ENCODE data around the gene CCDC112.

CCDC112 gene

GRCh38 chr5:115342590-115343377 is 46.3 kb upstream of the CCDC112 start:
- H3K4me3 ChIP-seq (ENCODE audit: low read depth in 1 of 2, low read length in 2 of 2), result no peak overlapping the region
- no peak overlapping the region for H3K27ac ChIP-seq (ENCODE audit: low read length)
- H3K27me3 ChIP-seq (ENCODE audit: insufficient read depth, low read length, poor library complexity), result no peaks in the 10 kb centered on the region
- no peak overlapping the region for H3K9ac ChIP-seq (ENCODE audit: low read depth, low read length)
- no peaks in the 10 kb centered on the region for H3K4me1 ChIP-seq (ENCODE audit: insufficient read depth, low read length)
- no peak for DNase-seq
- ATAC-seq (ENCODE audit: insufficient read depth, low read depth), result no peak
- H3K79me2 ChIP-seq (ENCODE audit: insufficient read depth, low read length), result no peaks in the 10 kb centered on the region
- no peak overlapping the region for H2AFZ ChIP-seq (ENCODE audit: low read depth, low read length)
- no peaks in the 10 kb centered on the region for H4K20me1 ChIP-seq (ENCODE audit: insufficient read depth, low read length)
- no peak overlapping the region for H3K4me2 ChIP-seq (ENCODE audit: insufficient read depth, low read length)
- no peaks in the 10 kb centered on the region for H3K9me3 ChIP-seq (ENCODE audit: insufficient read depth, low read length, severe bottlenecking)
- no peaks in the 10 kb centered on the region for H3K36me3 ChIP-seq (ENCODE audit: insufficient read depth, low read length)
- no peak for TF ChIP-seq CTCF (IDR thresholded peaks at IDR 0.05; ENCODE audit: borderline replicate concordance, extremely low read depth, low read length, poor library complexity, severe bottlenecking)
- no peak for TF ChIP-seq EZH2 (IDR thresholded peaks at IDR 0.05; ENCODE audit: borderline replicate concordance, low read depth, low read length, severe bottlenecking)

- Histone ChIP-seq H3K36me3 (ENCODE audit: insufficient read depth, low read length) (no peaks in the 10 kb centered on the region), H3K79me2 (ENCODE audit: insufficient read depth, low read length) (no peaks in the 10 kb centered on the region), H3K4me3 (ENCODE audit: low read depth in 1 of 2, low read length in 2 of 2) (no peak overlapping the region), H3K9ac (ENCODE audit: low read depth, low read length) (no peak overlapping the region), H3K4me1 (ENCODE audit: insufficient read depth, low read length) (no peaks in the 10 kb centered on the region), H3K4me2 (ENCODE audit: insufficient read depth, low read length) (no peak overlapping the region), H3K9me3 (ENCODE audit: insufficient read depth, low read length, severe bottlenecking) (no peaks in the 10 kb centered on the region), H2AFZ (ENCODE audit: low read depth, low read length) (no peak overlapping the region), H3K27ac (ENCODE audit: low read length) (no peak overlapping the region), H3K27me3 (ENCODE audit: insufficient read depth, low read length, poor library complexity) (no peaks in the 10 kb centered on the region), H4K20me1 (ENCODE audit: insufficient read depth, low read length) (no peaks in the 10 kb centered on the region)
- DNase-seq, result no peak
- no peak for ATAC-seq (ENCODE audit: insufficient read depth, low read depth)
- TF ChIP-seq EZH2 (IDR thresholded peaks at IDR 0.05; ENCODE audit: borderline replicate concordance, low read depth, low read length, severe bottlenecking), result no peak
- TF ChIP-seq CTCF (IDR thresholded peaks at IDR 0.05; ENCODE audit: borderline replicate concordance, extremely low read depth, low read length, poor library complexity, severe bottlenecking), result no peak
These were observed 45.3 kb upstream of the CCDC112 start for GRCh38 chr5:115341745-115342144.

GRCh38 chr5:115338851-115339250 is 42.4 kb upstream of the CCDC112 start:
- no peak overlapping the region for H3K4me2 ChIP-seq (ENCODE audit: insufficient read depth, low read length)
- no peaks in the 10 kb centered on the region for H3K36me3 ChIP-seq (ENCODE audit: insufficient read depth, low read length)
- no peak overlapping the region for H3K4me3 ChIP-seq (ENCODE audit: low read depth in 1 of 2, low read length in 2 of 2)
- H3K79me2 ChIP-seq (ENCODE audit: insufficient read depth, low read length), result no peaks in the 10 kb centered on the region
- no peaks in the 10 kb centered on the region for H3K9me3 ChIP-seq (ENCODE audit: insufficient read depth, low read length, severe bottlenecking)
- H3K27me3 ChIP-seq (ENCODE audit: insufficient read depth, low read length, poor library complexity), result no peaks in the 10 kb centered on the region
- DNase-seq, result no peak
- no peak overlapping the region for H3K27ac ChIP-seq (ENCODE audit: low read length)
- H3K9ac ChIP-seq (ENCODE audit: low read depth, low read length), result no peak overlapping the region
- H3K4me1 ChIP-seq (ENCODE audit: insufficient read depth, low read length), result no peaks in the 10 kb centered on the region
- no peaks in the 10 kb centered on the region for H4K20me1 ChIP-seq (ENCODE audit: insufficient read depth, low read length)
- no peak for ATAC-seq (ENCODE audit: insufficient read depth, low read depth)
- no peak overlapping the region for H2AFZ ChIP-seq (ENCODE audit: low read depth, low read length)
- TF ChIP-seq CTCF (IDR thresholded peaks at IDR 0.05; ENCODE audit: borderline replicate concordance, extremely low read depth, low read length, poor library complexity, severe bottlenecking), result no peak
- TF ChIP-seq EZH2 (IDR thresholded peaks at IDR 0.05; ENCODE audit: borderline replicate concordance, low read depth, low read length, severe bottlenecking), result no peak

All from DND-41 (cell line).